ENCODE data around the gene GJA3.

DNA sequence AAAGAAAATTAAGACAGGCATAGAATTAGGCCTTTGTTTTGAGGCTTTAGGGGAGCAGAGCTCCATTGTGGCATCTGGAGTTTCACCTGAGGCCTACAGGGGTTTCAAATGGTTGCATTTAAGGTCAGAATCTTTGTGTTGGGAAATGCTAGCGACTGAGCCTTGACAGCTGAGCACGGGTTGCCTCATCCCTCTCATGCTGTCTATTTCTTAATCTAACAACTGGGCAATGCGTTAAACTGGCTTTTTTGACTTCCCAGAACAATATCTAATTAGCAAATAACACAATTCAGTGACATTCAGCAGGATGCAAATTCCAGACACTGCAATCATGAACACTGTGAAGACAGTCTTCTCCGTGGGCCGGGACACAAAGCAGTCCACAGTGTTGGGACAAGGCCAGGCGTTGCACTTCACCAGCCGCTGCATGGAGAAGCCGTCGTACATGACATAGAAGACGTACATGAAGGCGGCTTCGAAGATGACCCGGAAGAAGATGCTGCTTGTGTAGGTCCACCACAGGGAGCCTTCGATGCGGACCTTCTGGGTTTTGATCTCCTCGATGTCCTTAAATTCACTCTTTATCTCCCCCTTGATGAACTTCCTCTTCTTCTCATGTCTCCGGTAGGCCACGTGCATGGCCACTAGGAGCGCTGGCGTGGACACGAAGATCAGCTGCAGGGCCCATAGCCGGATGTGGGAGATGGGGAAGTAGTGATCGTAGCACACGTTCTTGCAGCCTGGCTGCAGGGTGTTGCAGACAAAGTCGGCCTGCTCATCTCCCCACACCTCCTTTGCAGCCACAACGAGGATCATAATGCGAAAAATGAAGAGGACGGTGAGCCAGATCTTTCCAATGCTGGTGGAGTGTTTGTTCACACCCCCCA lies 28.1 kb upstream of the GJA3 start:
- TF ChIP-seq, protein P1, sequence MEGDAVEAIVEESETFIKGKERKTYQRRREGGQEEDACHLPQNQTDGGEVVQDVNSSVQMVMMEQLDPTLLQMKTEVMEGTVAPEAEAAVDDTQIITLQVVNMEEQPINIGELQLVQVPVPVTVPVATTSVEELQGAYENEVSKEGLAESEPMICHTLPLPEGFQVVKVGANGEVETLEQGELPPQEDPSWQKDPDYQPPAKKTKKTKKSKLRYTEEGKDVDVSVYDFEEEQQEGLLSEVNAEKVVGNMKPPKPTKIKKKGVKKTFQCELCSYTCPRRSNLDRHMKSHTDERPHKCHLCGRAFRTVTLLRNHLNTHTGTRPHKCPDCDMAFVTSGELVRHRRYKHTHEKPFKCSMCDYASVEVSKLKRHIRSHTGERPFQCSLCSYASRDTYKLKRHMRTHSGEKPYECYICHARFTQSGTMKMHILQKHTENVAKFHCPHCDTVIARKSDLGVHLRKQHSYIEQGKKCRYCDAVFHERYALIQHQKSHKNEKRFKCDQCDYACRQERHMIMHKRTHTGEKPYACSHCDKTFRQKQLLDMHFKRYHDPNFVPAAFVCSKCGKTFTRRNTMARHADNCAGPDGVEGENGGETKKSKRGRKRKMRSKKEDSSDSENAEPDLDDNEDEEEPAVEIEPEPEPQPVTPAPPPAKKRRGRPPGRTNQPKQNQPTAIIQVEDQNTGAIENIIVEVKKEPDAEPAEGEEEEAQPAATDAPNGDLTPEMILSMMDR (IDR thresholded peaks at IDR 0.05) = peak; percentile 47
- no peak for TF ChIP-seq ZFX (IDR thresholded peaks at IDR 0.05; ENCODE audit: borderline replicate concordance)
